Activated CD4-positive, alpha-beta memory T cell treated with anti-CD3 and anti-CD28 coated beads, Interleukin-2, amount 10 ng/mL, durations not matched to agents 7 days and 5 days (primary cell): ENCODE results near the gene ATG9A. TPM values are rescaled to one million over a fixed set of nuclear protein-coding genes. Genes with fewer than 3 reads are reported as not detected.
"Not testable (repeated sequence)": the region's sequence is repeated elsewhere in the genome, so short reads cannot be mapped to it uniquely, and the experiment has no call there.

Source experiments
- CTCF ChIA-PET: fragments of 350-600 bp; sonication (Branson Sonifier 250); formaldehyde crosslinking; loops from one replicate; lab custom pipeline; 2021; ENCODE audit warnings: antibody characterized with exemption, inconsistent platforms; lab: Charles Lee
- POLR2A ChIA-PET: fragments of 350-600 bp; sonication (Branson Sonifier 250); formaldehyde crosslinking; loops from one replicate; lab custom pipeline; 2021; ENCODE audit warnings: antibody characterized with exemption; lab: Charles Lee
- DNase-seq: peaks from one replicate; pipeline ENCODE4 v3.0.0-alpha.2; 2020
- H3K27ac Mint-ChIP-seq: one replicate; pipeline ENCODE4 v1.8.0; 2021; ENCODE audit warnings: mild to moderate bottlenecking, mixed read lengths
- H3K27me3 Mint-ChIP-seq: one replicate; pipeline ENCODE4 v1.8.0; 2021; ENCODE audit warnings: mixed read lengths
- H3K36me3 Mint-ChIP-seq: one replicate; pipeline ENCODE4 v1.8.0; 2021; ENCODE audit warnings: low read depth, mixed read lengths
- H3K4me1 Mint-ChIP-seq: one replicate; pipeline ENCODE4 v1.8.0; 2021; ENCODE audit warnings: mixed read lengths
- H3K4me3 Mint-ChIP-seq: one replicate; pipeline ENCODE4 v1.8.0; 2021; ENCODE audit warnings: mild to moderate bottlenecking, mixed read lengths
- H3K9me3 Mint-ChIP-seq: one replicate; pipeline ENCODE4 v1.8.0; 2021; ENCODE audit warnings: mixed read lengths
- total RNA-seq, 2 experiments: library from RNA; stranded (reverse); gene quantifications; one replicate each; pipeline ENCODE4 v1.2.3, GENCODE V29; 2021

Gene ATG9A
- total RNA-seq, 2 experiments from 2014 or later, result 58.9 to 60.7 TPM

DNA sequence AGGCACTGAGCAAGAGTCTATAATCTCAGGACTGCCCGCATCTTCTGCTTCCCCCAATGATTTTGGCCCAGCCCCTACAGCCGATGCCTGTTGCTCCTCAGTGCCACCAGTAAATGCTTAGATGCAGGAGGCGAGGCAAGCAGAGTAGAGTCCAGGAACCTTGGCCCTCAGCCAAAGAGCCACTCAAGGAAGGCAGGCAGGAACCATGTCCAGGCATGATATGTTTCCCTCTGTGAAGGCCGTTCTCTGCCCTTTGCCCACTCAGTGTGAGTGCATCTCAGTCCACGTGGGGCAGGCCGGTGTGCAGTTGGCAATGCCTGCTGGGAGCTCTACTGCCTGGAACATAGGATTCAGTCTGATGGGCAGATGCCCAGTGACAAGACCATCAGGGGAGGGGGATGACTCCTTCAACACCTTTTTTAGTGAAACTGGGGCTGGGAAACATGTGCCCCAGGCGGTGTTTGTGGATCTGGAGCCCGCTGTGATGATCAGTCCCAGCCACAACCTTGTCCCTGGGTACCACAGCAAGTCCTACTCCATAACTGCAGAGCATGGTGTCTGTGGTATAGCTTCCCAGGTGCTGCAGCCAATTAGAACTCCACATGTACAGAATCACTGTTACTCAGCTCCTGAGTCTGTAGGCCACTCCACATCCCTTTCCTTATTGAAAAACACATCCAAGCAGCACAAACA, 40.1 kb upstream of the ATG9A start:
- Mint-ChIP-seq H3K27me3 (peaks cover 12% of the 10 kb centered on the region), H3K9me3 (no peaks in the 10 kb centered on the region), H3K27ac (no peak overlapping the region), H3K36me3 (no peaks in the 10 kb centered on the region), H3K4me1 (no peaks in the 10 kb centered on the region), H3K4me3 (no peak overlapping the region)
- POLR2A ChIA-PET, result interaction anchor here (3.2 kb wide), 1 partner anchor 15 kb away, joined by 13 read pairs; the partner anchor contains the start of genes TUBA4A and TUBA4B
- no peak for DNase-seq
- CTCF ChIA-PET, result interaction anchor here (1.1 kb wide), 1 partner anchor 9 kb away, joined by 3 read pairs; the partner anchor contains the start of gene DNAJB2

DNA sequence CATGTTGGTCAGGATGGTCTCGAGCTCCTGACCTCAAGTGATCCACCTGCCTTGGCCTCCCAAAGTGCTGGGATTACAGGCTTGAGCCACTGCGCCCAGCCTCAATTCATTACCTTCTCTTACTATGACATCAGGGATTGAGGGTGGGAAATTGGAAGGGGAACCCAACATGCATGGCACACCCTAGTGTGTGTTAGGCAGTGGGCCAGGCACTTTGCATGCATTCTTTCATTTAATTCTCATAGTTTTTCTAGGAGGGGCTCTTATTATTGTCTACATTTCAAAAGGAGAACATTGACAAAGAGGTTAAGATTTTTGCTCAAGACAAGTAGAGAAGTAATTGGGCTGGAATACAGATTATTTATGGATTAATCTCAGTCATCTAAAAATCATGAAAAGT, 38.9 kb upstream of the ATG9A start:
- no peak overlapping the region for H3K4me3 Mint-ChIP-seq
- CTCF ChIA-PET, result interaction anchor here (1.3 kb wide), 1 partner anchor 27 kb away, joined by 3 read pairs; no protein-coding TSS in a partner anchor
- POLR2A ChIA-PET, result interaction anchor here (0.7 kb wide), 1 partner anchor 11 kb away, joined by 3 read pairs; the partner anchor contains the start of gene DNAJB2

DNA sequence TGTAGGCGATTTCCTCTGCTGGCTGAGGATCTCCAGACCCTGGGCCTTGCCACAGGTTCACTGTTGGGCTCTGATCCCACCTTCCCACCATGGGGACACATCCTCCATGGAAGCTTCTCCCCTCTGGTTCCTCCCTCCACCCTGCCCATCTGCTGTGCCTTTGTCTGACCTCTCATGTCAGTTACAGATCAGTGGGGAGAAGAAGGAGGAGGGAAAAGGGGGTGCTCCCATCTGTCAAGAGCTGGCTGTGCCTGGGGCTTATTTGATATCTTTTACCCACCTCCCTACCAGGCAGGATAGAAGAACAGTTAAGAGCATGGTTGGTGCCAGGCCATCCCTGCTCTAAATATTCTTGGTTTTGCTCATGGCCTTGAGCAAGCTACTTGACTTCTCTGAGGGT, 37.5 kb upstream of the ATG9A start:
- Mint-ChIP-seq H3K36me3 (no peaks in the 10 kb centered on the region), H3K27ac (no peak overlapping the region), H3K4me3 (no peak overlapping the region), H3K4me1 (no peaks in the 10 kb centered on the region), H3K27me3 (peaks cover 6% of the 10 kb centered on the region), H3K9me3 (no peaks in the 10 kb centered on the region)
- POLR2A ChIA-PET, result interaction anchor here (2.7 kb wide), 1 partner anchor 13 kb away, joined by 11 read pairs; the partner anchor contains the start of genes TUBA4A and TUBA4B
- DNase-seq, result no peak
- CTCF ChIA-PET, result interaction anchor here (1.3 kb wide), 1 partner anchor 28 kb away, joined by 3 read pairs; no protein-coding TSS in a partner anchor

More for the DNA sequence above, 38.9 kb upstream of the ATG9A start:
- DNase-seq, result no peak
- Mint-ChIP-seq H3K36me3 (no peaks in the 10 kb centered on the region), H3K9me3 (no peaks in the 10 kb centered on the region), H3K27me3 (peaks cover 7% of the 10 kb centered on the region), H3K4me1 (no peaks in the 10 kb centered on the region), H3K27ac (no peak overlapping the region)

DNA sequence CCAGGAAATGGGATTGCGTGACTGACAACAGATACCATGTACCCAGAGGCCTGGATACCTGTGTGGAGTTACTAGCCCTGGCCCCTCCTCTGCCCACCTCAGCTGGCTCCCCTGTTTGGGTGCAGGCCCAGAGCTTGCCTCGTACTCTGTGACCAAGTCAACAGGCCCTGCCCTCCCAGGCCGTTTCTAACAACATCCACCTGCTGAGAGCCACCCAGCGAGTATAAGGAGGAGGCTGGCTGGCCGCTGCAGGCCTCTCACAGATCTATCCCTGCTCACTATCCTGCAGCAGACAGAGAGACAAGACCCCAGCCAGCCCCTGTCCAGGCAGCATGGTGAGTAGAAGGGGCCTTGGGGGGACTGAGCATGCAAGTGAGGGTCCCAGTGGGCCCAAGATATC, 36.8 kb upstream of the ATG9A start:
- CTCF ChIA-PET, result interaction anchor here (1.8 to 2.5 kb wide), 2 partner anchors 13 to 29 kb away, joined by 4 to 12 read pairs; partner anchors contain the start of gene TUBA4B
- no peaks in the 10 kb centered on the region for H3K9me3 Mint-ChIP-seq
- peaks cover 9% of the 10 kb centered on the region for H3K27me3 Mint-ChIP-seq
- no peak overlapping the region for H3K4me3 Mint-ChIP-seq
- no peak for DNase-seq
- H3K27ac Mint-ChIP-seq, result no peak overlapping the region
- H3K36me3 Mint-ChIP-seq, result no peaks in the 10 kb centered on the region
- POLR2A ChIA-PET, result interaction anchor here (2.7 kb wide), 1 partner anchor 12 kb away, joined by 11 read pairs; the partner anchor contains the start of genes TUBA4A and TUBA4B
- H3K4me1 Mint-ChIP-seq, result no peaks in the 10 kb centered on the region

DNA sequence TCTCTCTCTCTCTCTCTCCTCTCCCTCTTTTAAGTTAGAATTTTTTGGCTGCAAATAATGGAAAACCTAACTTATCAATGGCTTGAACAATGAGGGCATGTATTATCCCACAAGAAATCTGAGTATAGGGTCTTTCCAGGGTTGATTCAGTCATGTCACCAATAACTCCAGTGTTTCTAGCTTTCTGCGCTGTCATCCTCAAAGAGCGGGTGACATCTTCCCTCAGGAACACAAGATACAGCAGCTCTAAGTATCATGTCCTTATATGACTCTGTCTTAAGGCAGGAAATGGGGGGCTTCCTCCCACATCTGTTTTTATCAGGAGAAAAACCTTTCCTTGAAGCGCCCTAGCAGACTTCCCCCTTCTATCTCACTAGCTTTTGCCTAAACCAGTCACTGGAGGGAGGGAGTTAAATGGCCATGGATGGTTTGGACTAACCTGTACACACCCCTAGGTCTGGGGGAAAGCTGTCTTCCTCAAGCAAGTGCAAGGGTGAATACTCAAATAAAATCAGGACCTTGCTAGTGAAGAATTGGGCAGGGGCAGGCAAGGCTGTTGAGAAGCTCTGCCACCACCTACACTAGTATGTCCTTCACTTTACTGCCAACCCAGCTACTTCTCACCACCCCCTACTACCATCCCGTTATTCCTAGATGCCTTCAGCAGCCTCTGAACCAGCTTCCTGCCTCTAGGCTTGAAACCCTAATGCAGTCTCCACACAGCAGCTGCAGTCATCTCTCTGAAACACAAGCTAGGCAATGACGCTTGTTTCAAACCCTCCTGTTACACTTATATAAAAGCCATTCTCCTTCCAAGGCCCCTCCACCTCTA, 31.8 kb upstream of the ATG9A start:
- DNase-seq, result no peak
- no peaks in the 10 kb centered on the region for H3K9me3 Mint-ChIP-seq
- H3K36me3 Mint-ChIP-seq, result no peaks in the 10 kb centered on the region
- CTCF ChIA-PET, result interaction anchor here (0.8 to 3.8 kb wide), 5 partner anchors 9 to 56 kb away, joined by 3 to 18 read pairs (median 6); partner anchors contain the start of genes DNAJB2 and TUBA4B
- POLR2A ChIA-PET, result interaction anchor here (1.2 to 1.6 kb wide), 2 partner anchors 7 to 9 kb away, joined by 4 to 9 read pairs; partner anchors contain the start of genes TUBA4A and TUBA4B
- H3K4me1 Mint-ChIP-seq, result no peaks in the 10 kb centered on the region
- peaks cover 23% of the 10 kb centered on the region for H3K27me3 Mint-ChIP-seq
- H3K4me3 Mint-ChIP-seq, result no peak overlapping the region
- H3K27ac Mint-ChIP-seq, result no peak overlapping the region

DNA sequence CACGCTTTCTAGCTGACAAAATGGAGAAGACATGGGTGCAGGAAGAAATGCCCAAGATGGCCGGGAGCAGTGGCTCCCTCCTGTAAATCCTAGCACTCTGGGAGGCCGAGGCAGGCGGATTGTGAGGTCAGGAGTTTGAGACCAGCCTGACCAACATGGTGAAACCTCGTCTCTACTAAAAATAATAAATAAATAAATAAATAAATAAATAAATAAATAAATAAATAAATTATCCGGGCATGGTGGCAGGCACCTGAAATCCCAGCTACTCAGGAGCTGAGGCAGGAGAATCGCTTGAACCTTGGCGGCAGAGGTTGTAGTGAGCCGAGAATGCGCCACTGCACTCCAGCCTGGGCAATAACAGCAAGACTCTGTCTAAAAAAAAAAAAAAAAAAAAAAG, 29.5 kb upstream of the ATG9A start:
- not testable (repeated sequence) for H3K27ac Mint-ChIP-seq, H3K4me3 Mint-ChIP-seq
- CTCF ChIA-PET, result interaction anchor here (0.7 to 2.9 kb wide), 3 partner anchors 16 to 36 kb away, joined by 3 to 21 read pairs (median 13); partner anchors contain the start of gene DNAJB2

DNA sequence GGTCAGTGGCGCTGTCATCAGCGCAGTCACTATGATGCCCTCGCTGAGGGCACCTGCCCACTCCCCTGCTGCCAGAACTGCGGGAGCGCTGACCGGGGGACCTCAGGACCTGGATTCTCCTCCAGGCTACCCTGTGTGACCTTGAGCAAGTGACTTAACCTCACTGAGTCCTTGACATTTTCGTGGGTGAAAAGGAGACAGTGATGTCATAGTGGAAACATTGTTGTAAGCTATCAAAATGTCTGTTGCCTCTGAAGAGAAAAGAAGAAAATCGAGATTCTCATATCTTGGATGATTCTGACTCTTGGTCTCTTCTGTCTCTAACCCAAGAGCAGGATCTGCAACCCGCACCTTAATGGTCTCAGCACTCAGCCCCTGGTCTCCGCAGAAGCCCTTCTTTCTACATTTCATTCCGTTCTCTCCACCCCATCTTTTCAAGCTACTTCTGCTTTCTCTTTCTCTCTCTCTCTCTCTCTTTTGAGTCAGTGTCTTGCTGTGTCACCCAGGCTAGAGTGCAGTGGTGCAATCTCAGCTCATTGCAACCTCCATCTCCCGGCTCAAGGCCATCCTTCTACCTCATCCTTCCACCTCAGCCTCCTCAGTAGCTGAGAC, 25.3 kb upstream of the ATG9A start:
- Mint-ChIP-seq H3K4me1 (peaks cover 40% of the 10 kb centered on the region), H3K4me3 (peak overlapping the region; percentile 100), H3K36me3 (peaks cover 37% of the 10 kb centered on the region), H3K9me3 (no peaks in the 10 kb centered on the region), H3K27ac (peak overlapping the region; percentile 81), H3K27me3 (peaks cover 6% of the 10 kb centered on the region)
- ChIA-PET POLR2A (interaction anchor here (0.7 to 15.2 kb wide), 19 partner anchors 7 to 133 kb away, joined by 3 to 425 read pairs (median 13); partner anchors contain the start of genes ABCB6, ANKZF1, ATG9A and CNPPD1), CTCF (interaction anchor here (0.6 to 9.7 kb wide), 13 partner anchors 9 to 197 kb away, joined by 3 to 120 read pairs (median 5); partner anchors contain the start of genes ANKZF1, ATG9A, CNPPD1 and DNAJB2)
- DNase-seq, result peak; percentile 50

More for the DNA sequence above, 29.5 kb upstream of the ATG9A start:
- H3K36me3 Mint-ChIP-seq, H3K9me3 Mint-ChIP-seq, DNase-seq: not testable (repeated sequence)
- POLR2A ChIA-PET, result interaction anchor here (0.8 to 1.9 kb wide), 3 partner anchors 13 to 29 kb away, joined by 3 to 6 read pairs (median 3); partner anchors contain the start of genes ANKZF1, ATG9A and DNAJB2
- Mint-ChIP-seq H3K4me1 (peaks cover 11% of the 10 kb centered on the region), H3K27me3 (peaks cover 23% of the 10 kb centered on the region)

DNA sequence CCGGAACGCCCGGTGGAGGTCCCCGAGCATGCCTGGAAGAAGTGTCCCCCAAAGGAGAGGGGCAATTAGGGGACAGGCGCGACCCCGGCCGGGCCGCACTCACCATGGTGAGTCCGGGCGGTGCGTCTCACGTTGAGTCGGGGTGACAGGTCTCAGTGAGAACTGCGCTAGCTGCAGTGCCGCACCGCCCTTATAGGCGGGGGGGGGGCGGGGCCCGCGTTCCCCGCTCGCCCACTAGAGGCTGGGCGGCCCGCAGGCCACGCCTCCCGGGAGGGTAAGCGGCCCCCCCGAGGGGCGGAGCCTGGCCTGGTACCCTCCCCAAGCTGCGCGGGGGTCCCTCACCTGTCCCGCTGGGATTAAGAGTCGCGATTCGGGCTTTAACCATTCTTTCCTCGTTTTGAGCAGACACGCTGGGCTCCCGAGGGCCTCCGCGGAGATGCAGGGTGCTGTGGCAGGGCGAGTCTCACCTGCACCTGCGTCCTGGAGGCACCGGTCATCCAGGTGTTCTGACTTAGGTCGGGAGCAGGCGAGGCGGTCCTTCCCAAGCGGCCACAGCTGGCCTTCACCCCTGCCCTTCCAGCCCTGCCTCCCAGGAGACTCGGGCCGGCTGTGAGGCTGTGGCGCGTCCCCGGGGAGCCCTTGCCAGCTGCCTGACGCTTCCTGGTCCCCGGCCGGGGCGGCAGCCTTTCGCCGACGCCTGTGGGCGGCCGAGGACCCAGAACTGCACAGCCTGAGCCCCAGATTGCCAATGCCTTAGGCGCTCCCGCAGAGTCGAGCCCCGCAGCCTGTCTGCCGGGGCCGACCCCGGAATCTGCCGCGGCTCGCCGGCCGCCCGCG, 24.5 kb upstream of the ATG9A start, which contains the start of gene TUBA4A:
Gene TUBA4A, minus strand, starts transcription at position 166 of the 837 bp plus-strand sequence. Its CDS starts 60 bp downstream, at position 106.
- ChIA-PET POLR2A (interaction anchor here (0.7 to 15.2 kb wide), 25 partner anchors 8 to 854 kb away, joined by 3 to 425 read pairs (median 7); partner anchors contain the start of genes ABCB6, ANKZF1, ATG9A and BCS1L), CTCF (interaction anchor here (1.0 to 9.7 kb wide), 12 partner anchors 8 to 196 kb away, joined by 3 to 120 read pairs (median 6); partner anchors contain the start of genes ANKZF1, ATG9A, CNPPD1 and DNAJB2)
- peaks cover 47% of the 10 kb centered on the region for H3K4me1 Mint-ChIP-seq
- peak within 1 kb of the TSS; percentile 81 for H3K27ac Mint-ChIP-seq
- peak; percentile 92 for DNase-seq
- H3K9me3 Mint-ChIP-seq, result no peaks in the 10 kb centered on the region
- peaks cover 2% of the 10 kb centered on the region for H3K27me3 Mint-ChIP-seq
- peak within 1 kb of the TSS; percentile 100 for H3K4me3 Mint-ChIP-seq
- peaks cover 44% of the 10 kb centered on the region for H3K36me3 Mint-ChIP-seq

DNA sequence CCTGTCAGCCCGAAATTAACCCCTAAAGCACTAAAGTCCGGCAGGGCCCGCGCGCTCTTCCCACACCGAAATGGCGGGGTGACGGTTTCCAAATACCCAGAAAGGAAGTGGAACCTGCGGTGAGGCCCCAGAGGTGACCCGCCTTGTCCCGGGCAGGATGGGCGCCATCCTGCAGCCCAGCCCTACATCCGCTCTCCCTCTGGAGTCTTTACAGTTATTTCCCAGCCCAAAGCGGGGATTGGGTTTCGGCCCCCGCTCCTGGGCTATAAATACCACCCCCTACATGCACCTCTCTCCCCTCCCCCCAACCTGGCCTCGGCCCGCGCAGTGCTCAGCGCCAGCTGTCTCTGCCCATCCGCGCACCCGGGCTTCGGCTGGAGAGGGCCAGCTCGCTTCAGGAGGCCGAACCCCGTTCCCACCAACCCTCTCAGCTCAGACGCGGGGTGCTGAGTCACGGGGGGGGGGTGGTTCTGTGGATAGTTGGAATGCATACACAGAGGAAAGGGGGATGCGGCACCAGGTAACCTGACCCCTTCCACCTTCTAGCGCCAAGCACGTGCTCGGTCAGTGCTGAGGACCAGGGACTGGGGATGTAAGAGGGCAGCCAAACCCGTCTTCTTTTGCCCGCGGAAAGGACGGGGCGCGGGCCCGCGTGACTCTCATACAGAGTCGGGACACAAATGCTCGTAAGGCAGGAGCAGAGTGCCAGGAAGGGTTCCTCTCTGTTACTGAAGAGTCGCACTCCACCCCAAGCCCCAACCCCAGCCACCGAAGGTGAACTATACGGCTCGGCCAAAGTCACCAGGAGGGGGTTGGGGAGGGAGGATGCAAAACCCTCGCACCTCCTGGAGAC, 23.7 kb upstream of the ATG9A start, which contains the start of gene TUBA4B:
Gene TUBA4B, plus strand, starts transcription at position 344 of the 853 bp plus-strand sequence. Its CDS starts 165 bp downstream, at position 509.
- Mint-ChIP-seq H3K4me3 (peak within 1 kb of the TSS; percentile 100), H3K9me3 (no peaks in the 10 kb centered on the region), H3K27me3 (no peaks in the 10 kb centered on the region), H3K36me3 (peaks cover 53% of the 10 kb centered on the region), H3K27ac (peak within 1 kb of the TSS; percentile 81), H3K4me1 (peaks cover 56% of the 10 kb centered on the region)
- POLR2A ChIA-PET, result interaction anchor here (0.6 to 15.2 kb wide), 26 partner anchors 8 to 594 kb away, joined by 3 to 425 read pairs (median 8); partner anchors contain the start of genes ABCB6, ANKZF1, ATG9A and BCS1L
- DNase-seq, result peak; percentile 78
- CTCF ChIA-PET, result interaction anchor here (0.6 to 9.7 kb wide), 12 partner anchors 8 to 112 kb away, joined by 3 to 120 read pairs (median 6); partner anchors contain the start of genes ANKZF1, ATG9A, DNAJB2 and GLB1L

DNA sequence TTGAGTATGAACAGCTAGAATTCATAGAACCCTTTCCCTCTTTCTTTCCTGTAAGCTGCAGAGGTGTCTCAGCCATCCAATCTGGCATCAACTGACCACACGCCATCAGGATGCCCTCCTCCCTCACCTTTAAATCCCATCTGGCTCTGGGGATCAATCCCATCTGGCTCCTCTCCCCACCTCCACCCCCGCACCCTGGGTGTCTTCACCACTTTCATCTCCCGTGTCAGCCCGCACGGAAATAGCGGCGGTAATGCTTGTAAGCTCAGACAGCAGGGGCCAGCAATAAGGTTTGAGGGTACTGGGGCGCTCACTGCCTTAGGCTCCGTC, 23.1 kb upstream of the ATG9A start:
- Mint-ChIP-seq H3K36me3 (peaks cover 59% of the 10 kb centered on the region), H3K4me3 (peak overlapping the region; percentile 100)
- POLR2A ChIA-PET, result interaction anchor here (0.6 to 15.2 kb wide), 20 partner anchors 8 to 225 kb away, joined by 3 to 425 read pairs (median 15); partner anchors contain the start of genes ABCB6, ANKZF1, ATG9A and CNPPD1

More for the DNA sequence above, 23.1 kb upstream of the ATG9A start:
- peak overlapping the region; percentile 81 for H3K27ac Mint-ChIP-seq
- DNase-seq, result no peak
- CTCF ChIA-PET, result interaction anchor here (0.6 to 9.7 kb wide), 7 partner anchors 9 to 111 kb away, joined by 3 to 120 read pairs (median 5); partner anchors contain the start of genes ANKZF1 and ATG9A
- no peaks in the 10 kb centered on the region for H3K9me3 Mint-ChIP-seq
- H3K27me3 Mint-ChIP-seq, result no peaks in the 10 kb centered on the region
- peaks cover 61% of the 10 kb centered on the region for H3K4me1 Mint-ChIP-seq
